ENCODE data around the gene NECTIN2.
"Not testable (repeated sequence)": the region's sequence is repeated elsewhere in the genome, so short reads cannot be mapped to it uniquely, and the experiment has no call there.

Gene NECTIN2

DNA sequence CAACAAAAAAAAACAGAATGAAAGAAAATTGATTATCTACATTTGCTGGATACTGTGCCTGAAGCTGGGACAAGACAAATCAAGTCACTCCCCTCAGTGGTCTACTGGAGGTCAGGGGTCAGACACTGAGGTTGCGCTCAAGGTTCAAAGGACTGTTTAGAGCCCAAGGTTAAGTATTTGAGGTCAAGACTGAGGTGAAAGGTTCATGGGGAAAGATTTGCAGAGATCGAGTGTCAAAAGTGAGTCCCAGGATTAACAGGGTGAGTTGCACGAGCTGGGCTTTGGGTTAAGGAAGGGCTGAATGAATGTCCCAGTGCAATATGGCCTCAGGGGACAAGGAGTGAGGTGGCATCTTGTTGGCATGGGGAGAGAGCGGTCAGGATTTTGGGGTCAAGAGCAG is 41.6 kb downstream of the NECTIN2 start:
- no peak overlapping the region for H3K4me3 ChIP-seq (replicated peaks in 1 of 2; ENCODE audit: low read depth in 2 of 2, low read length in 2 of 2)
- DNase-seq (ENCODE audit: low read depth in 2 of 2), result no peak
- TF ChIP-seq, protein P1, sequence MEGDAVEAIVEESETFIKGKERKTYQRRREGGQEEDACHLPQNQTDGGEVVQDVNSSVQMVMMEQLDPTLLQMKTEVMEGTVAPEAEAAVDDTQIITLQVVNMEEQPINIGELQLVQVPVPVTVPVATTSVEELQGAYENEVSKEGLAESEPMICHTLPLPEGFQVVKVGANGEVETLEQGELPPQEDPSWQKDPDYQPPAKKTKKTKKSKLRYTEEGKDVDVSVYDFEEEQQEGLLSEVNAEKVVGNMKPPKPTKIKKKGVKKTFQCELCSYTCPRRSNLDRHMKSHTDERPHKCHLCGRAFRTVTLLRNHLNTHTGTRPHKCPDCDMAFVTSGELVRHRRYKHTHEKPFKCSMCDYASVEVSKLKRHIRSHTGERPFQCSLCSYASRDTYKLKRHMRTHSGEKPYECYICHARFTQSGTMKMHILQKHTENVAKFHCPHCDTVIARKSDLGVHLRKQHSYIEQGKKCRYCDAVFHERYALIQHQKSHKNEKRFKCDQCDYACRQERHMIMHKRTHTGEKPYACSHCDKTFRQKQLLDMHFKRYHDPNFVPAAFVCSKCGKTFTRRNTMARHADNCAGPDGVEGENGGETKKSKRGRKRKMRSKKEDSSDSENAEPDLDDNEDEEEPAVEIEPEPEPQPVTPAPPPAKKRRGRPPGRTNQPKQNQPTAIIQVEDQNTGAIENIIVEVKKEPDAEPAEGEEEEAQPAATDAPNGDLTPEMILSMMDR (IDR thresholded peaks at IDR 0.05; ENCODE audit: low read depth, low read length), result no peak

DNA sequence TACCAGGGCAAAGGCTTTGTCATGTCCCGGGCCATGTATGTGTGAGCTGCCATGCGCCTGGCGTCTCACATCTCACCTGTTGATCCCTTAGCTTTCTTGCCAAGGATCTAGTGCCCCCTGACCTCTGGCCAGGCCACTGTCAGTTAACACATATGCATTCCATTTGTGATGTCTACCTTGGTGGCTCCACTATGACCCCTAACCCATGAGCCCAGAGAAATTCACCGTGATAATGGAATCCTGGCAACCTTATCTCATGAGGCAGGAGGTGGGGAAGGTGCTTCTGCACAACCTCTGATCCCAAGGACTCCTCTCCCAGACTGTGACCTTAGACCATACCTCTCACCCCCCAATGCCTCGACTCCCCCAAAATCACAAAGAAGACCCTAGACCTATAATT is 42.2 kb downstream of the NECTIN2 start:
- DNase-seq (ENCODE audit: low read depth in 2 of 2); H3K4me3 ChIP-seq (replicated peaks in 1 of 2; ENCODE audit: low read depth in 2 of 2, low read length in 2 of 2): not testable (repeated sequence)

GRCh38 chr19:44889830-44890365 is 43.8 kb downstream of the NECTIN2 start:
- TF ChIP-seq, protein P1 (IDR thresholded peaks at IDR 0.05; ENCODE audit: low read depth, low read length), result no peak
- DNase-seq (ENCODE audit: low read depth in 2 of 2), result no peak
- peak overlapping the region; percentile 45 to 58 for H3K4me3 ChIP-seq (replicated peaks in 1 of 2; ENCODE audit: low read depth in 2 of 2, low read length in 2 of 2)

- H3K4me3 ChIP-seq (replicated peaks in 1 of 2; ENCODE audit: low read depth in 2 of 2, low read length in 2 of 2), result peak overlapping the region; percentile 58 to 66
- TF ChIP-seq, protein P1 (IDR thresholded peaks at IDR 0.05; ENCODE audit: low read depth, low read length), result no peak
- peak; percentile 100 for DNase-seq (ENCODE audit: low read depth in 2 of 2)
These were observed 44.4 kb downstream of the NECTIN2 start for GRCh38 chr19:44890366-44891015.

DNA sequence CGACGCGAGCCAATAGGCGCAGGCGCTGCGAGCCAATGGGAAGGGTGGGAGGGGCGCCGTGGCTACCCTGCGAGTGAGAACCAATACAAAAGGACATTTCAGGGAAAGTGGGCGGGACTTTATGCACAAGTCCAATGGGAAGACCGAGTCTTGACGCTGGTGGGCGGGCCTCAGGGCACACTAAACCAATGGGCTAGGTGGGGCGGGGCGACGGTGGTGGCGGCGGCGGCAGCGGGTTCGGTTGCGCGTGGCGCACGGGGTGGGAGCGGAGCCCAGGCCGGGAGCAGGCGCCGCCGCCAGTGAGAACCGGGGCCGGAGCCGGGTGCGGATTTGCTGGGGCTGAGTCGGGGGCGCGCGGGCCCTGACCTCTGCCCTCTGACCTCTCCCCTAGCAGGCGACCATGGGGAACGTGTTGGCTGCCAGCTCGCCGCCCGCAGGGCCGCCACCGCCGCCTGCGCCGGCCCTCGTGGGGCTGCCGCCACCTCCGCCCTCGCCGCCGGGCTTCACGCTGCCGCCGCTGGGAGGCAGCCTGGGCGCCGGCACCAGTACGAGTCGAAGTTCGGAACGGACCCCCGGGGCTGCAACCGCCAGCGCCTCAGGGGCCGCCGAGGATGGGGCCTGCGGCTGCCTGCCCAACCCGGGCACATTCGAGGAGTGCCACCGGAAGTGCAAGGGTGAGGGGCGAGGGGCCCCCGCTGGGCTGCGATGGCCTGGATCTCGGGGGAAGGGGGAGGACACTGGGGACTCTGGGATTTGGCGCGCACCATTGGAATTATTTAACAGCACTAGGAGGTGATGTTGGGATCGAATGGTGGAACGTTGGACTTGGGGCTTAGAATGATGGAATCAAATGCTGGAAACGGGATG is 45.2 kb downstream of the NECTIN2 start, which contains the start of gene TOMM40:
TSS of gene TOMM40 (plus strand) at position 239 of the 867 bp plus-strand sequence. CDS start at position 401, 162 bp downstream.
- TF ChIP-seq, protein P1 (IDR thresholded peaks at IDR 0.05; ENCODE audit: low read depth, low read length), result no peak
- DNase-seq (ENCODE audit: low read depth in 2 of 2), result peak in 1 of 2 donors; percentile 100
- peak within 1 kb of the TSS; percentile 81 to 83 for H3K4me3 ChIP-seq (replicated peaks in 1 of 2; ENCODE audit: low read depth in 2 of 2, low read length in 2 of 2)

GRCh38 chr19:44892932-44893331 is 46.8 kb downstream of the NECTIN2 start:
- no peak overlapping the region for H3K4me3 ChIP-seq (replicated peaks in 1 of 2; ENCODE audit: low read depth in 2 of 2, low read length in 2 of 2)
- TF ChIP-seq, protein P1 (IDR thresholded peaks at IDR 0.05; ENCODE audit: low read depth, low read length), result no peak
- DNase-seq (ENCODE audit: low read depth in 2 of 2), result no peak

All from cardiac fibroblast (primary cell).